Fibroblast of pulmonary artery (primary cell): ENCODE results near the gene IL1RAPL1.

ENCODE experiments used
- DNase-seq: peaks from one replicate; pipeline ENCODE4 v3.0.0-alpha.2; 2010; ENCODE audit warnings: low read depth
- H3K4me3 ChIP-seq: replicated peaks from 2 replicates; pipeline ENCODE4 v1.5.1; 2011; ENCODE audit warnings: low read depth, mild to moderate bottlenecking, control low read depth, low read length, moderate library complexity
- TF ChIP-seq, protein P1 (sequence below): IDR thresholded peaks from 2 replicates; pipeline ENCODE4 v1.5.1; 2011; ENCODE audit warnings: mild to moderate bottlenecking, control low read depth, low read length, inconsistent platforms; ENCODE audit errors: missing control alignments

Gene IL1RAPL1

GRCh38 chrX:29962061-29962460 lies 1374.8 kb downstream of the IL1RAPL1 start:
- no peak for DNase-seq
- H3K4me3 ChIP-seq = no peak overlapping the region
- TF ChIP-seq, protein P1, sequence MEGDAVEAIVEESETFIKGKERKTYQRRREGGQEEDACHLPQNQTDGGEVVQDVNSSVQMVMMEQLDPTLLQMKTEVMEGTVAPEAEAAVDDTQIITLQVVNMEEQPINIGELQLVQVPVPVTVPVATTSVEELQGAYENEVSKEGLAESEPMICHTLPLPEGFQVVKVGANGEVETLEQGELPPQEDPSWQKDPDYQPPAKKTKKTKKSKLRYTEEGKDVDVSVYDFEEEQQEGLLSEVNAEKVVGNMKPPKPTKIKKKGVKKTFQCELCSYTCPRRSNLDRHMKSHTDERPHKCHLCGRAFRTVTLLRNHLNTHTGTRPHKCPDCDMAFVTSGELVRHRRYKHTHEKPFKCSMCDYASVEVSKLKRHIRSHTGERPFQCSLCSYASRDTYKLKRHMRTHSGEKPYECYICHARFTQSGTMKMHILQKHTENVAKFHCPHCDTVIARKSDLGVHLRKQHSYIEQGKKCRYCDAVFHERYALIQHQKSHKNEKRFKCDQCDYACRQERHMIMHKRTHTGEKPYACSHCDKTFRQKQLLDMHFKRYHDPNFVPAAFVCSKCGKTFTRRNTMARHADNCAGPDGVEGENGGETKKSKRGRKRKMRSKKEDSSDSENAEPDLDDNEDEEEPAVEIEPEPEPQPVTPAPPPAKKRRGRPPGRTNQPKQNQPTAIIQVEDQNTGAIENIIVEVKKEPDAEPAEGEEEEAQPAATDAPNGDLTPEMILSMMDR = no peak

DNA sequence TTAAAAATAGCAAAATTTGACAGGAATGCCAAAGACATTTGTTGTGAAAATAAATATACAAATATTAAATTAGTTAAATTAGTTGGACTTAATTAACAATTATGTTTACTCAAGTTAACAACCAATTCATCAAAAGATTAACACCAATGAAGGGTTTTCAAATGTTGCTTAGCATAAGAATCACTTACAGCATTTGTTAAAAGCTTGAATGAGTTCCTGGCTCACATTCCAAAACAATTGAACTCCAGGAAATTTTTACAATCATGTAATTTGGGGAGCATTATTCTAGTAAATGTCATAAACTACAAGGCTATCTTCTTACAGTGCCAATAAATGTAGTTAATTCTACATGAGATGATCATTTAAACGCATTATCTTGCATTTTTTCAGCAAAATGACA lies 1378.4 kb downstream of the IL1RAPL1 start:
- TF ChIP-seq, protein P1 = no peak
- DNase-seq = no peak
- no peak overlapping the region for H3K4me3 ChIP-seq

GRCh38 chrX:29992083-29992482 lies 1404.8 kb downstream of the IL1RAPL1 start:
- DNase-seq = no peak
- H3K4me3 ChIP-seq = no peak overlapping the region
- TF ChIP-seq, protein P1 = no peak

DNA sequence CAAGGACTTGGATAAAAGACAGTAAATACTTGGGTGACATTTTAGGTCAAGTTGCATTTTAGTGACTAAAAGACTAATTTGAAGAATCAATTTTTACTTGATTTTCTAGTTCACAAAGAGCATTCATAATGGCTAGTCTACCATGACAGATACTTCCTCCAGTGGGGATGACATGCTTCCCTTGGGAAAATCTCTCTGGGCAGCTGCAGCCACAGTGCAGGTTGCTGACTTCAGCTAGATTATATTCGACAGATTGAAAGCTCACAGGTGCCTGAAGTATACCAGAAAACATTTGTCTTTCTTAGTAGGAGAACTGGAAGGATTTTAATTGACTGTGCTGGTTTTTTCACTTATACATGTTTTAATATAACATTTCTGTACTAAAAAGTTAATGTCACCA lies 1418.6 kb downstream of the IL1RAPL1 start:
- H3K4me3 ChIP-seq = no peak overlapping the region
- DNase-seq = no peak
- TF ChIP-seq, protein P1 = no peak
